HepG2 (cell line): Measurements from ENCODE around the gene NEDD1. TPM values are rescaled to one million over a fixed set of nuclear protein-coding genes. Genes with fewer than 3 reads are reported as not detected.

Source experiments
- ATAC-seq: fragments of 200-7000 bp; cut with Tn5 transposase; 3 replicates; pipeline ENCODE4 v1.9.1; 2020; ENCODE audit warnings: mild to moderate bottlenecking, moderate library complexity
- BruUV-seq: library from RNA; stranded (reverse); fragments of 400-500 nt; replicated peaks from 2 replicates; lab custom pipeline; 2021; lab: Mats Ljungman, UMichigan
- CTCF ChIA-PET: fragments of 300-600 bp; formaldehyde crosslinking; extraction: SDS; loops from one replicate; lab custom pipeline; 2021; ENCODE audit warnings: low total read pairs, inconsistent platforms, low intra/inter-chr PET ratio; lab: Yijun Ruan, JAX
- POLR2A ChIA-PET: fragments of 350-600 bp; sonication (Branson Sonifier 250); formaldehyde crosslinking; loops from one replicate; lab custom pipeline; 2020; ENCODE audit warnings: antibody characterized with exemption, inconsistent platforms; lab: Yijun Ruan, JAX
- DNase-seq: peaks from one replicate; pipeline ENCODE4 v3.0.0-alpha.2; 2015; ENCODE audit warnings: low spot score
- FAIRE-seq: peaks from 3 replicates; lab custom pipeline; 2011; peaks lifted over from hg19 to GRCh38; lab: Jason Lieb, UNC
- H2AFZ ChIP-seq: one replicate; pipeline ENCODE4 v1.6.1; 2011; ENCODE audit warnings: low read length, inconsistent platforms
- H3K27ac ChIP-seq: fragments of 300-600 bp; 3 replicates; pipeline ENCODE4 v1.8.0; 2011; ENCODE audit warnings: mixed run types, mild to moderate bottlenecking, mixed read lengths, low read length, inconsistent platforms; ENCODE audit not compliant: insufficient read depth; ENCODE audit errors: extremely low read length
- H3K27me3 ChIP-seq, 2 experiments: fragments of 200-600 bp in 1 of 2; 2 replicates in 1 of 2; 3 replicates in 1 of 2; pipeline versions ENCODE4 v1.6.0 to v1.8.0; 2011; ENCODE audit warnings: low read length in 2 of 2, mild to moderate bottlenecking in 2 of 2, moderate library complexity in 2 of 2, inconsistent platforms in 1 of 2; ENCODE audit not compliant: insufficient read depth in 2 of 2, control insufficient read depth in 1 of 2
- H3K36me3 ChIP-seq, 2 experiments: fragments of 200-600 bp in 1 of 2; replicated peaks in 1 of 2; 2 replicates in 1 of 2; 3 replicates in 1 of 2; pipeline versions ENCODE4 v1.5.1 to v1.8.0; 2011; ENCODE audit warnings: low read length in 2 of 2, inconsistent platforms in 1 of 2; ENCODE audit not compliant: insufficient read depth in 2 of 2, control insufficient read depth in 1 of 2
- H3K4me1 ChIP-seq: 2 replicates; pipeline ENCODE4 v1.5.1; 2012; ENCODE audit warnings: low read length, inconsistent platforms; ENCODE audit not compliant: insufficient read depth
- H3K4me2 ChIP-seq: 2 replicates; pipeline ENCODE4 v1.6.0; 2011; ENCODE audit warnings: low read depth, low read length, inconsistent platforms
- H3K4me3 ChIP-seq, 3 experiments: fragments of 200-600 bp in 1 of 3; sonication (generic), shearing (Covaris generic) in 1 of 3; replicated peaks in 1 of 3; 2 replicates each; pipeline ENCODE4 v1.5.1; 2011 to 2016; ENCODE audit warnings: low read length in 3 of 3, inconsistent platforms in 2 of 3, low read depth in 2 of 3, mild to moderate bottlenecking in 2 of 3, control low read depth in 1 of 3, mixed read lengths in 1 of 3; ENCODE audit not compliant: insufficient read depth in 1 of 3
- H3K79me2 ChIP-seq: one replicate; pipeline ENCODE4 v1.6.1; 2011; ENCODE audit warnings: low read length, inconsistent platforms; ENCODE audit not compliant: insufficient read depth
- H3K9ac ChIP-seq: 2 replicates; pipeline ENCODE4 v1.6.0; 2011; ENCODE audit warnings: mild to moderate bottlenecking, low read depth, low read length, inconsistent platforms; ENCODE audit not compliant: insufficient read depth
- H3K9me3 ChIP-seq: 2 replicates; pipeline ENCODE4 v1.5.1; 2012; ENCODE audit warnings: mild to moderate bottlenecking, low read length
- H4K20me1 ChIP-seq: 2 replicates; pipeline ENCODE4 v1.6.0; 2011; ENCODE audit warnings: inconsistent platforms, mild to moderate bottlenecking, low read length, moderate library complexity; ENCODE audit not compliant: insufficient read depth
- DPF2 ChIP-seq: sonication (generic); formaldehyde crosslinking; IDR thresholded peaks from 2 replicates; pipeline ENCODE4 v1.4.0; 2020; ENCODE audit warnings: mild to moderate bottlenecking, low read depth, missing genetic modification reagents, borderline replicate concordance
- GATAD2A ChIP-seq: IDR thresholded peaks from 2 replicates; pipeline ENCODE4 v1.6.1; 2016
- MTF2 ChIP-seq: sonication (generic); formaldehyde crosslinking; IDR thresholded peaks from 2 replicates; pipeline ENCODE4 v1.5.0; 2020; ENCODE audit warnings: missing genetic modification reagents, borderline replicate concordance
- NCOR1 ChIP-seq: fragments of 200-600 bp; sonication (generic); IDR thresholded peaks from 2 replicates; pipeline ENCODE4 v1.7.0; 2017; ENCODE audit warnings: antibody characterized with exemption, low read length, borderline replicate concordance
- RAD21 ChIP-seq: fragments of 450-650 bp; formaldehyde crosslinking; IDR thresholded peaks from 2 replicates; pipeline ENCODE4 v1.5.0; 2020; ENCODE audit warnings: mild to moderate bottlenecking
- SOX5 ChIP-seq: IDR thresholded peaks from 2 replicates; pipeline ENCODE4 v1.6.1; 2016; ENCODE audit warnings: borderline replicate concordance
- SPEN ChIP-seq: sonication (generic); formaldehyde crosslinking; IDR thresholded peaks from 2 replicates; pipeline ENCODE4 v1.5.1; 2020; ENCODE audit warnings: low read depth, mild to moderate bottlenecking, missing genetic modification reagents
- STAG1 ChIP-seq: sonication (generic); formaldehyde crosslinking; IDR thresholded peaks from 2 replicates; pipeline ENCODE4 v1.4.0; 2020; ENCODE audit warnings: missing genetic modification reagents
- ZMYM2 ChIP-seq: sonication (generic); formaldehyde crosslinking; IDR thresholded peaks from 2 replicates; pipeline ENCODE4 v1.8.0; 2022; ENCODE audit warnings: mild to moderate bottlenecking, missing genetic modification reagents
- ZMYM4 ChIP-seq: sonication (generic); formaldehyde crosslinking; IDR thresholded peaks from 2 replicates; pipeline ENCODE4 v1.8.1; 2023; ENCODE audit warnings: mild to moderate bottlenecking, missing genetic modification reagents
- ZNF615 ChIP-seq: sonication (generic); formaldehyde crosslinking; IDR thresholded peaks from 2 replicates; pipeline ENCODE4 v1.5.0; 2020; ENCODE audit warnings: mild to moderate bottlenecking, missing genetic modification reagents, borderline replicate concordance
- ZSCAN9 ChIP-seq: IDR thresholded peaks from 2 replicates; pipeline ENCODE4 v1.6.1; 2016; ENCODE audit warnings: borderline replicate concordance
- WGBS: methylation state at CpG from one replicate; pipeline ENCODE4 v1.1.6; 2017; ENCODE audit warnings: low lambda C conversion rate; 5-methylcytosine and 5-hydroxymethylcytosine counted together
- in situ Hi-C: cut with HindIII; loops from 2 replicates; pipeline ENCODE4 v1.10.0; 2017; ENCODE audit warnings: low pct_unique_long_range_greater_than_20kb; ENCODE audit not compliant: extremely low pct_ligation_motif_present
- intact Hi-C: fragments of 100-400 bp; cut with micrococcal nuclease; formaldehyde crosslinking; loops from one replicate; pipeline ENCODE4 v1.10.0; 2022; ENCODE audit not compliant: unreplicated experiment
- polyA plus RNA-seq, 8 experiments: library from polyadenylated mRNA; depleted of rRNA in 3 of 8; stranded (reverse) in 7 of 8; unstranded in 1 of 8; fragments of >200 nt; fragmentation: Illumina TruSeq in 4 of 8; extraction: Trizol in 4 of 8; gene quantifications; 2 replicates each; pipeline versions ENCODE4 v1.2.1 to v1.2.3, GENCODE V29; 2011 to 2016; ENCODE audit warnings: low read depth in 4 of 8, missing spikeins in 1 of 8, mixed read lengths in 1 of 8; ENCODE audit not compliant: insufficient read depth in 1 of 8
- total RNA-seq, 5 experiments: library from RNA; depleted of rRNA; stranded (reverse); fragments of >200 nt; fragmentation: Illumina TruSeq; extraction: Trizol; gene quantifications; 2 replicates each; pipeline ENCODE4 v1.2.3, GENCODE V29; 2016; ENCODE audit warnings: low read depth in 1 of 5

The NEDD1 gene
- total and polyA plus RNA-seq, 2 of the 13 experiments (the other 11 are each of a cell fraction or from before 2014, with no cell fraction given), result 11.2 to 21.5 TPM

- TF ChIP-seq STAG1, result peak; percentile 79
- no peak for TF ChIP-seq ZNF615 (CRISPR knock-in tag)
- TF ChIP-seq SOX5 (CRISPR knock-in tag), result no peak
- no peak for TF ChIP-seq GATAD2A
- 0 out of 2 replicates have a peak, but pooled peaks have one; percentile 37 for TF ChIP-seq RAD21 (CRISPR knock-in tag)
- no peak for TF ChIP-seq DPF2 (CRISPR knock-in tag)
- no peak for TF ChIP-seq ZMYM2
- no peak for TF ChIP-seq ZSCAN9 (CRISPR knock-in tag)
- peak; percentile 30; the same call in 1 of the 2 replicates for TF ChIP-seq ZMYM4 (CRISPR knock-in tag)
- no peak for TF ChIP-seq NCOR1
These were observed 82.9 kb downstream of the NEDD1 start (continued) for GRCh38 chr12:96989916-96990315.

GRCh38 chr12:96994900-96995299 lies 87.8 kb downstream of the NEDD1 start:
- no peaks in the 10 kb centered on the region for H4K20me1 ChIP-seq
- H3K27me3 ChIP-seq, result peaks cover 0 to 3% of the 10 kb centered on the region in 2 experiments; a peak in 2 of 5 replicates
- H3K9ac ChIP-seq, result no peak overlapping the region
- WGBS, result 21% methylated on average over 5 of the region's 5 CpGs
- POLR2A ChIA-PET, result no interaction called here
- in situ Hi-C loops, result loop anchor here (25.0 kb wide), 3 partner anchors 408 to 1392 kb away; no protein-coding TSS in a partner anchor
- H2AFZ ChIP-seq, result no peak overlapping the region
- no peak overlapping the region for H3K4me2 ChIP-seq
- no TSS peak for BruUV-seq
- no peak overlapping the region for H3K4me3 ChIP-seq
- no peak for DNase-seq
- TF ChIP-seq MTF2 (CRISPR knock-in tag) (no peak), SPEN (no peak)
- no peak for ATAC-seq
- intact Hi-C loops, result loop anchor here (5.0 kb wide), 1 partner anchor 1007 kb away; no protein-coding TSS in a partner anchor
- FAIRE-seq, result no peak
- H3K9me3 ChIP-seq, result no peaks in the 10 kb centered on the region
- H3K79me2 ChIP-seq, result no peaks in the 10 kb centered on the region
- no peak overlapping the region for H3K27ac ChIP-seq
- no peaks in the 10 kb centered on the region for H3K36me3 ChIP-seq
- CTCF ChIA-PET, result no interaction called here
- H3K4me1 ChIP-seq, result no peaks in the 10 kb centered on the region
